Measurements from ENCODE around the gene OXER1. TPM values are rescaled to one million over a fixed set of nuclear protein-coding genes. Genes with fewer than 3 reads are reported as not detected.
A peak's percentile ranks its signal among the peaks of the same experiment; 100 is the strongest.

OXER1 gene
- total RNA-seq, 2 donors from 2014 or later, result 1.3 to 3.9 TPM

- TF ChIP-seq, protein P1, sequence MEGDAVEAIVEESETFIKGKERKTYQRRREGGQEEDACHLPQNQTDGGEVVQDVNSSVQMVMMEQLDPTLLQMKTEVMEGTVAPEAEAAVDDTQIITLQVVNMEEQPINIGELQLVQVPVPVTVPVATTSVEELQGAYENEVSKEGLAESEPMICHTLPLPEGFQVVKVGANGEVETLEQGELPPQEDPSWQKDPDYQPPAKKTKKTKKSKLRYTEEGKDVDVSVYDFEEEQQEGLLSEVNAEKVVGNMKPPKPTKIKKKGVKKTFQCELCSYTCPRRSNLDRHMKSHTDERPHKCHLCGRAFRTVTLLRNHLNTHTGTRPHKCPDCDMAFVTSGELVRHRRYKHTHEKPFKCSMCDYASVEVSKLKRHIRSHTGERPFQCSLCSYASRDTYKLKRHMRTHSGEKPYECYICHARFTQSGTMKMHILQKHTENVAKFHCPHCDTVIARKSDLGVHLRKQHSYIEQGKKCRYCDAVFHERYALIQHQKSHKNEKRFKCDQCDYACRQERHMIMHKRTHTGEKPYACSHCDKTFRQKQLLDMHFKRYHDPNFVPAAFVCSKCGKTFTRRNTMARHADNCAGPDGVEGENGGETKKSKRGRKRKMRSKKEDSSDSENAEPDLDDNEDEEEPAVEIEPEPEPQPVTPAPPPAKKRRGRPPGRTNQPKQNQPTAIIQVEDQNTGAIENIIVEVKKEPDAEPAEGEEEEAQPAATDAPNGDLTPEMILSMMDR (IDR thresholded peaks at IDR 0.05), result no peak
- intact Hi-C loops (cut with DNase I), result no loop called here
- no peaks in the 10 kb centered on the region for H3K27me3 ChIP-seq
- H3K27ac ChIP-seq, result no peak overlapping the region
- no peak overlapping the region for H3K4me3 ChIP-seq
- DNase-seq, result no peak
- H3K9me3 ChIP-seq, result no peaks in the 10 kb centered on the region
- H3K36me3 ChIP-seq, result no peaks in the 10 kb centered on the region
- H3K4me1 ChIP-seq, result no peaks in the 10 kb centered on the region
- no peak overlapping the region for H3K9ac ChIP-seq (ENCODE audit: low read depth in 2 of 2, low read length in 2 of 2)
Measured at GRCh38 chr2:42788478-42788793, 24.5 kb upstream of the OXER1 start.

GRCh38 chr2:42787788-42788477, 24.0 kb upstream of the OXER1 start:
- intact Hi-C loops (cut with DNase I), result no loop called here
- H3K36me3 ChIP-seq, result no peaks in the 10 kb centered on the region
- H3K9me3 ChIP-seq, result no peaks in the 10 kb centered on the region
- H3K4me1 ChIP-seq, result no peaks in the 10 kb centered on the region
- no peak overlapping the region for H3K9ac ChIP-seq (ENCODE audit: low read depth in 2 of 2, low read length in 2 of 2)
- no peaks in the 10 kb centered on the region for H3K27me3 ChIP-seq
- no peak overlapping the region for H3K4me3 ChIP-seq
- TF ChIP-seq, protein P1 (IDR thresholded peaks at IDR 0.05), result no peak
- DNase-seq, result no peak
- no peak overlapping the region for H3K27ac ChIP-seq

DNA sequence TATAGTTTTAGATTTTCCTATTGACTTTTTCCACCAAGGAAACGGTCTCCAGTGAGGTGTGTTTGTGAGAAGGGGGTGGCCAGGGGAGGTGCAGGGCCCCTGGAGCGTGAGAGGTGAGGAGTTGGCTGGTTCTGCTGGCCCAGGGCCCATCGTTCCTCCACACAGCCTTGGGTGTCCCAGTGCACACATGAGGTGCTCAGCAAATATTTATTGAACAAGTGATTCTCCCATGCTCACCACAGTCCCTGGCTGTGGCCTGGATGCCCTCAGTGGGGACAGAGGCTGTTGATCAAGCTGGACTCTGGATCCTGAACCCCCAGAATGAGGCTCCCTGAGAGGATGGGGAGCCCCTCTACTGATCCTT, 23.5 kb upstream of the OXER1 start:
- Histone ChIP-seq H3K9me3 (no peaks in the 10 kb centered on the region), H3K27me3 (no peaks in the 10 kb centered on the region), H3K4me3 (no peak overlapping the region), H3K9ac (ENCODE audit: low read depth in 2 of 2, low read length in 2 of 2) (no peak overlapping the region), H3K4me1 (no peaks in the 10 kb centered on the region), H3K27ac (no peak overlapping the region), H3K36me3 (no peaks in the 10 kb centered on the region)
- intact Hi-C loops (cut with DNase I), result no loop called here
- TF ChIP-seq, protein P1 (IDR thresholded peaks at IDR 0.05), result no peak
- peak; percentile 13 for DNase-seq

DNA sequence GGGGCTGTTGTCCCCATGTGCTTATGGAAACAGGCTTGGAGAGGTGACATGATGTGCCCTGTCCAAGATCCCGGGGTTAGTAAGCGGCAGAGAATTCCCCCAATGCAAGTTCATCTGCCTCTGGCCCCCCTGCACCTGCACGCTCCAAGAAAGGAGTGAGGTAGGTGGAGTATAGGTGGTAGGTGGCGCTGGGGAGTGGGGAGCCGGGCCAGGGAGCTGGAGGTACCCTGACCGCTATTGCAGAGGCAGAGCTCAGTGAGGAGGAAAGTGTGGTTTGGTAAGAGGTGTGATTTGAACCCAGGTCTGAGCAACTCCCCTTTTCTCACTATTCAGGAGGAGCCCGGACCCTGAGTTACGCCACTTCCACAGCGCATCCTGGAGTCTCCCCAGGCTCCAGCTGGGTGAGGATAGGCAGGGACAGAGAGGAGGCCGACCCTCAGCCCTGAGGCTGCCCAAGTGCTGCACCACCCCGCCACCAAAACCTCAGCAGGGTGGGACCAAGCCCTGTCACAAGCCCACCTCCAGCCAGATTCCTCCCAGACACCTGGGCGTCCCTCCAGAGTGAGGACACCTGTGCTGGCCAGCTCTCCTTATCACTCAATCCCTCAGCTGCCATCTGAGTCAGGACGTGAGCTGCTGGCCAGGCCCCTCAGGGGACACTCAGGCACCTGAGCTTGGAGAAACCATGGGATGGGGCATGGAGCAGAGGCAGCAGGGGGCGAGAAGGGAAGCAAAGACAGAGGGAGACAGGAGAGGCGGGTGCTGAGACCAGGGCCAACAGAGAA, 22.8 kb upstream of the OXER1 start:
- H3K9me3 ChIP-seq, result no peaks in the 10 kb centered on the region
- H3K9ac ChIP-seq (ENCODE audit: low read depth in 2 of 2, low read length in 2 of 2), result no peak overlapping the region
- H3K36me3 ChIP-seq, result no peaks in the 10 kb centered on the region
- intact Hi-C loops (cut with DNase I), result no loop called here
- no peaks in the 10 kb centered on the region for H3K4me1 ChIP-seq
- no peak overlapping the region for H3K27ac ChIP-seq
- no peak overlapping the region for H3K4me3 ChIP-seq
- TF ChIP-seq, protein P1 (IDR thresholded peaks at IDR 0.05), result no peak
- DNase-seq, result no peak
- no peaks in the 10 kb centered on the region for H3K27me3 ChIP-seq

DNA sequence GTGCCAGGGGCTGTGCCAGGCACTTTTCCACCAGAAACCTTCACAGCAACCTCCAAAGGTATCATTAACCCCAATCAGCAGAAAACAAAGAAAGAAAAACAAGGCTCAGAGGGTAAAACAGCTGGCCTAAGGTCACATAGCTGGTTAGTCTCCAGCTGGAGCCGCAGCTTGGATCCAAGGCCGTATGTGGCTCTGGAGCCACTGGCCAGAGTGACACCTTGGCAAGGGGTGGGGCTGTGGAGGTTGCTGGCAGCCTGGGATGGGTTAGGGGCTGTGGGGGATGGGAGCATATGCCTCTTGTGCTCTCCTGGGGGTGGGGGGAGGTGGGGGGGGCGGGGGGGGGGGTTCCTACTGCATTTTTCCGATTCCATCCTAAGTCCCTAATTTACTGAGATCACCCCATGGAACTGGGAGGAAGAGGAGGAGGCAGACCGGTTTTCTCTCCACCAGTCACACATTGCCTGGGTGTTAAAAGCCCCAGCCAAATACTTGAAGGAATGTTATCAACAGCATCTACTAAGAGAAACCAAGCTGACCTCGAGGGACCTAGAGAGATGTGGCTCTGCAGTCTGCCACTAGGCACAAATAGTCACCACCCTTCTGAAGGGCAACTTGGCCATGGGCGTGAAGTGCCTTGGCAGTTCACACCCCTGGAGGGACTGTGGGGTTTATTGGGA, 20.4 kb upstream of the OXER1 start:
- Histone ChIP-seq H3K4me3 (no peak overlapping the region), H3K27me3 (no peaks in the 10 kb centered on the region), H3K9ac (ENCODE audit: low read depth in 2 of 2, low read length in 2 of 2) (peak overlapping the region in 1 of 2 donors; percentile 38), H3K27ac (no peak overlapping the region), H3K4me1 (no peaks in the 10 kb centered on the region), H3K36me3 (no peaks in the 10 kb centered on the region), H3K9me3 (no peaks in the 10 kb centered on the region)
- no peak for DNase-seq
- intact Hi-C loops (cut with DNase I), result no loop called here
- TF ChIP-seq, protein P1 (IDR thresholded peaks at IDR 0.05), result no peak
